Measurements from ENCODE around the gene TBL1X.

GRCh38 chrX:9757366-9757765 is 292.5 kb downstream of the TBL1X start:
- TF ChIP-seq, protein P1, sequence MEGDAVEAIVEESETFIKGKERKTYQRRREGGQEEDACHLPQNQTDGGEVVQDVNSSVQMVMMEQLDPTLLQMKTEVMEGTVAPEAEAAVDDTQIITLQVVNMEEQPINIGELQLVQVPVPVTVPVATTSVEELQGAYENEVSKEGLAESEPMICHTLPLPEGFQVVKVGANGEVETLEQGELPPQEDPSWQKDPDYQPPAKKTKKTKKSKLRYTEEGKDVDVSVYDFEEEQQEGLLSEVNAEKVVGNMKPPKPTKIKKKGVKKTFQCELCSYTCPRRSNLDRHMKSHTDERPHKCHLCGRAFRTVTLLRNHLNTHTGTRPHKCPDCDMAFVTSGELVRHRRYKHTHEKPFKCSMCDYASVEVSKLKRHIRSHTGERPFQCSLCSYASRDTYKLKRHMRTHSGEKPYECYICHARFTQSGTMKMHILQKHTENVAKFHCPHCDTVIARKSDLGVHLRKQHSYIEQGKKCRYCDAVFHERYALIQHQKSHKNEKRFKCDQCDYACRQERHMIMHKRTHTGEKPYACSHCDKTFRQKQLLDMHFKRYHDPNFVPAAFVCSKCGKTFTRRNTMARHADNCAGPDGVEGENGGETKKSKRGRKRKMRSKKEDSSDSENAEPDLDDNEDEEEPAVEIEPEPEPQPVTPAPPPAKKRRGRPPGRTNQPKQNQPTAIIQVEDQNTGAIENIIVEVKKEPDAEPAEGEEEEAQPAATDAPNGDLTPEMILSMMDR (IDR thresholded peaks at IDR 0.05), result no peak
- TF ChIP-seq POLR2A (IDR thresholded peaks at IDR 0.05), result no peak

Data from adrenal gland (tissue), 5 donors.